AG20443 (cell line): Measurements from ENCODE around the gene CCDC68.

ENCODE experiments used
- DNase-seq: peaks from one replicate; pipeline ENCODE4 v3.0.0; 2012; ENCODE audit warnings: low spot score, mixed read lengths

Gene CCDC68, protein sequence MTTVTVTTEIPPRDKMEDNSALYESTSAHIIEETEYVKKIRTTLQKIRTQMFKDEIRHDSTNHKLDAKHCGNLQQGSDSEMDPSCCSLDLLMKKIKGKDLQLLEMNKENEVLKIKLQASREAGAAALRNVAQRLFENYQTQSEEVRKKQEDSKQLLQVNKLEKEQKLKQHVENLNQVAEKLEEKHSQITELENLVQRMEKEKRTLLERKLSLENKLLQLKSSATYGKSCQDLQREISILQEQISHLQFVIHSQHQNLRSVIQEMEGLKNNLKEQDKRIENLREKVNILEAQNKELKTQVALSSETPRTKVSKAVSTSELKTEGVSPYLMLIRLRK

GRCh38 chr18:54958704-54959625, at the start of gene CCDC68:
Gene CCDC68, minus strand, starts transcription at chr18:54959461. Its CDS starts 16,670 bp downstream, at chr18:54942791.
- DNase-seq: peak; percentile 55

- DNase-seq: no peak
Measured at GRCh38 chr18:55007602-55008001, 48.3 kb upstream of the CCDC68 start.

- peak; percentile 14 for DNase-seq
Measured at GRCh38 chr18:55003695-55004094, 44.4 kb upstream of the CCDC68 start.

GRCh38 chr18:55002261-55002660, 43.0 kb upstream of the CCDC68 start:
- no peak for DNase-seq

- DNase-seq: no peak
Measured at GRCh38 chr18:55001394-55002024, 42.2 kb upstream of the CCDC68 start.

- DNase-seq: no peak
Measured at GRCh38 chr18:55000529-55000928, 41.3 kb upstream of the CCDC68 start.

DNA sequence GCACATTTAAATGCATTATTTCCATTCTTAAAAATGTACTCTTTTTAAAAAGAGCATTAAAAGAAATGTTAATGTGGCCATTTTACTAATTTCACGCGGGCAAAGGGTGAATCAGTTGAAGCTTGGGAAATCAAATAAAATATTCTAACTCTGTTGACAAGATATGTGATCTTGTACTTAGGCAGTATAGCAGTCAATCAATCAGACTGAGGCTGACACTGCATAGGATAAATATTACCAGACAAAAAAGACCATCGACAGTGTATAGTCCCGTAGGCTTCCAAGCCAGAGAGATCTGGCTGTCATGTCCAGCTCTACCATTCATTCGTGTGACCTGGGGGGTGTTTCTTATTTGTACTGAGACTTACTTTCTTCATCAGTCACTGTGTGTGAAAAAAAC, 39.8 kb upstream of the CCDC68 start:
- DNase-seq: no peak

GRCh38 chr18:54995421-54996143, 36.3 kb upstream of the CCDC68 start:
- DNase-seq: no peak

DNA sequence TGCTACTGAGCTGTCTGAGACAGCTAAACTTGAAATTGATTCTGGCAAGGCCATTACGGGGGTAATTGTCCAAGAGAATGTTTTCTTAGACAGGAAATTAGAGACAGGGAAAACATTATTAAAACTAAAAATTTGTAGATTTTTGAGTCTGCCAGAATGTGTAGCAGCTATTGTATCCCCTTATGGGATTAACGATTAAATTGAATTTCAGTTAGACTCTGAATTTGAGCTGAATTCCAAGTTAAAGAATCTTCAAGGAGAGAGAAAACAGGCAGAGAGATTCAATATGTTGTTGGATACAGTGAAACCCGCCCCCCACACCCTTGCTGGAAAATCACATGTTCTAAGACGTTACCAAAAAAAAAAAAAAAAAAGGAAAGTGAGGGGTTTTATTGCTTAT, 32.7 kb upstream of the CCDC68 start:
- no peak for DNase-seq

DNA sequence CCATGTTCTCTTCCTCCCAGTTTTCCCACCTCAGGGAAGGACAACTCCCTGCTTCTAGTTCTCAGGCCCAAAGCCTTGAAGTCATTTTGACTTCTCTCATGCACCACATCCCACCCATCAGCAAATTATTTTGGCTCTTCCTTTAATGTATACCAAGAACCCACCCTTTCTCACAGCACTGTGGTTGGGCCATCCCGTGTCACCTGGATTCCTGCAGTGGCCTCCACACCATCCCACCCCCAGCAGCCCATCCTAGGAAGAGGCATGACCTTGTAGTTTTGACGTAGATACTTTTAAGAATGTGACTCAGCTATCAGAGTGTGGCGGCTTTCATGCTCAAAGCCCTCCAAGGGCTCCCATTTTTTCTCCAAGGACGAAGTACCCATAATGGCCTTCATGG, 25.6 kb upstream of the CCDC68 start:
- DNase-seq: no peak

DNA sequence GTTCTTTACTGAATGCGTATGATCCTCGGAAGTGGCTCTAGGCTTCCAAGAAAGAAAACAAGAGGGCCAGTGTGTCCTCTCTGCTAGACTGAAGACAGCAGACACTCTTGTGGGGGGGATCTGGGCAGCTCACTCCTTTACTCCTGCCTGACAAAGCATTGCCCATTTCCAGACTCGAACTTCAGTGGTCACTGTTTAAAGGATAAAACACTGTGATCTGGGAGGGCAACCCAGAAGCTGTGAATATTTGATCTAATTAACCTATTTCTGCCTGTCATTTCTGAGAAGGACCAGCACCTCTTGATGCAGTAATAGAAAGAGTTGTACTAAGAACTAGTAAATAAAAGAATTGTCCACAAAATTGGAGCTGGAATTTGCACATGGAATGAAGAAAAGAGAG, 24.5 kb upstream of the CCDC68 start:
- no peak for DNase-seq

DNA sequence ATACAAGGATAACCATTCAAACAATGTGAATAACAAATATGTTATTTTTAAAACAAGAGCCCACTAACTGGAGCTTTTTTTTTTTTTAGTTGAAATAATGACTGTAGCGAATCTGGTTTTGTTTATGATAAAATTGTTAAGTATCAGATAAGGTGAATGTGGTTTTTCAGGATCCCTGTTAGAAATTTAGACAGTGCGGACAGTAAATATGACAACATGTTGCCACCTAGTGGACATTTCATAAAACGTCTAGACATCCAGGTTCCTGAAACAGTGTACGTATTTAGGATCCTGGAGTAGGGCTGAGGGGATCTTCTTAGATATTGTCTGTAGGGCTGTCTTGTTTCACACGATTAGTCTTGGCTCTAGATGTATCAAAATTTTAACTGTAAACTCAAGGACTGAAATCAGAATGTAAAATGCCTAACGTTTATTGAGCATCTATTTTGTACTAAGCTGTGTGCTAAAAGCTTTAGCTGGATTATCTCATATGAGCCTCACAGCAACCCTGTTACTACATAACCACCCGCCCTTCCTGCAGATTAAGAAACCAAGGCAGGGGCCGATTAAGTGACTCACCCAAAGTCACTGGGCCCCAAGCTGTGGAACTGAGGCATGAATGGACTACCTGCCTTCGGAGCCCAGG, 23.9 kb upstream of the CCDC68 start:
- peak; percentile 64 for DNase-seq

- DNase-seq: no peak
Measured at GRCh38 chr18:54981076-54981475, 21.8 kb upstream of the CCDC68 start.

GRCh38 chr18:54975598-54975997, 16.3 kb upstream of the CCDC68 start:
- DNase-seq: no peak

GRCh38 chr18:54973046-54973445, 13.8 kb upstream of the CCDC68 start:
- no peak for DNase-seq

GRCh38 chr18:54968807-54969206, 9.5 kb upstream of the CCDC68 start:
- no peak for DNase-seq

GRCh38 chr18:54968237-54968636, 9.0 kb upstream of the CCDC68 start:
- DNase-seq: peak; percentile 41

- no peak for DNase-seq
Measured at GRCh38 chr18:54967786-54968185, 8.5 kb upstream of the CCDC68 start.

- no peak for DNase-seq
Measured at GRCh38 chr18:54964741-54965140, 5.5 kb upstream of the CCDC68 start.

DNA sequence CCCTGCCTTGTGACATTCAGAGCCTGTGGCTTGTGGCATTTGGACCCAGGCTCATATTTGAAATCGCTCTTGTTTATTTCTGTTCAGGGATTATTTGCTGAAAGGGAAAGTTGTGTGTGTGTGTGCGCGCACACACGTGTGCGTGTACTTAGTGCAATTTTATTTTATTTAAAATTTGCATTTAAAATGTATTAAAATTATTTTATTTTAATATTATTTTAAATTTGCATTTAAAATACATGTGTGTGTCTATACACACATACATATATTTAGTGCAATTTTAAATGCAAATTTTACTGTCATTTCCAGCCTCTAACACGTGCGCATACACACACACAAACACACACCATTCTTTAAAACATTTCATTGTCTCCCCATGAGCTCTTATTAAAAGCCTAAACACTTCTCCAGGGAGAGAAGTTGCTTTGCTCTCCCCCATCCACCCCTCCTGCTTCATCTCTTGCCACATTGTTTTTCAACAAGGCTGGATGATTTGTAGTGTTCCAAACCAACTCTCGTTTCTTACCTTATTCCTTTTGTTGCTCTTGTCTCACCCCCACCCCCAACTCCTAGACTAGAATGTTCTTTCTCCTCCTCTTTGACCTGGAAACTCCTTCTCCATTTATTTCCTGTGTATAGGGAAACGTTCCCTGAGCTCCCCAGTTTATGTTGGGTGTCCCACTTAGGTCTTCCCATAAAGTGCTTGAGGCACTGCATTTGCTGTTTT, 3.8 kb upstream of the CCDC68 start:
- DNase-seq: no peak

GRCh38 chr18:54961868-54962267, 2.6 kb upstream of the CCDC68 start:
- DNase-seq: no peak
